Dermis blood vessel endothelial cell (primary cell): ENCODE results near the gene METTL26. TPM values are rescaled to one million over a fixed set of nuclear protein-coding genes. Genes with fewer than 3 reads are reported as not detected.
A peak's percentile ranks its signal among the peaks of the same experiment; 100 is the strongest.

ENCODE experiments used
- DNase-seq: peaks from one replicate; pipeline ENCODE4 v3.0.0; 2010
- total RNA-seq: library from RNA; depleted of rRNA; stranded (reverse); fragments of >200 nt; gene quantifications from 2 replicates; pipeline ENCODE4 v1.2.3, GENCODE V29; 2014

METTL26 gene
- total RNA-seq, 1 donor from 2014 or later, result 83.6 TPM

DNA sequence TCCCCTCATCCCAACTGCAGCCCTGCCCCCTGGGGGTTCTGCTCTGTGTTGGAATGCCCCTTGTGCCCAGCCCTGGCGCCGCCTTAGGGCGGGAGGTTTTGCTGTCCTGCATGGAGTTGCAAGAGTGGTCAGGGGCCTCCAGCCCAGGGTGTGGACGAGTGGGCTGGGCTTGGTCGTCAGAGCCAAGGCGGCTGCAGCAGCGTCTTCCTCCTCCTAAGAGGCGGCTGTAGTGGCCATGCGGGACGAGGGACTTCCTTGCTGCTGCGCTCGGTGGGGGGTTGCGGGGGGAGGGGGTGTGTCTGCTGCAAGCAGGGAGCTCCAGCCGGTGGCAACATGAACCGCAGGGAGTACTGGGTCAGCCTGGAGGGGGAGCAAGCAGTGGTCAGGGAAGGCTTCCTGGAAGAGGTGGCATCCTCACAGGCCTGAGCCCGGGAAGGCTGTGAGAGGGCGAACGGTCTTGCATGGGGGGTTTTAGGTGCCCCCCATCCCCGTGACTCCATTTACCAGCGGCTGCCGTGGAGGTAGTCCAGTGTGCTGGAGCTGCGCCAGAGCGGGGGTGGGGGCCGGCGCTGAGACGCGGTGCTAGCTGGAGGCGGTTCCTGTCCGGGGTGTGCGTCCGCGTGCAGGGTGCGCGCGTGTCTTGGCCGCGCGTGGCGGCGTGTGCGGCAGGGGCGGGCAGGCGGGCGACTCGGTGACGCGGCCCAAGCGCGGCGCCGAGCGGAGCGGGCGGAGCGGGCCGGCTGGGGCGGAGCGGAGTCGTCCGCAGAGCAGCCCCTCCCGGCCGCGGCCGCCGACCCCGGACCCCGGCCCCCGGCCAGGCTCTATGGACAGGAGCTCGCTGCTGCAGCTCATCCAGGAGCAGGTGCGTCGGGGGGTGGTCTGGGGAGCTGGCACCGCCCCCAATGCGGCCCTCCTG is 39.1 kb upstream of the METTL26 start, which contains the start of gene RHBDL1:
Gene RHBDL1 (plus strand): TSS at position 704 of the 916 bp plus-strand sequence. CDS start 120 bp downstream, at position 824.
- peak; percentile 24 for DNase-seq

GRCh38 chr16:674214-674881 is 38.2 kb upstream of the METTL26 start:
- no peak for DNase-seq

- DNase-seq, result no peak
Measured at GRCh38 chr16:673399-673991, 37.4 kb upstream of the METTL26 start.

- DNase-seq, result no peak
Measured at GRCh38 chr16:672851-673250, 36.7 kb upstream of the METTL26 start.

DNA sequence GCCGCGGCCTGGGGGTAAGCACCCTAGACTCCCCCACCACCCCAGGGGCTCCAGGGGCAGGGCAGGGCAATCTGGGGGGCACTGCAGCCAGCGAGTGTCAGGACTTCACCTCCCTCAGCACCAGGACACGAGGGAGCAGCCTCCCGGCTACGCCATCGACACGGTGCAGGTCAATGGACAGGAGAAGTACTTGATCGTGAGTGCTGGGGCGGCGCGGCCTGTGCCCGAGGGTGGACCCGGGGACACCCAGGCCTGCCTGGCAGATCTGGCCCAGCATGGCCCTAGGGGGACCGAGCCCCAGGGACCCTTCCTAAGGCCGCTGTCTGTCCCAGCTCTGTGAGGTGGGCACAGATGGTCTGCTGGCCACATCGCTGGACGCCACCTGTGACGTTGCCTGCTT is 36.3 kb upstream of the METTL26 start:
- DNase-seq, result no peak

GRCh38 chr16:671353-672131 is 35.4 kb upstream of the METTL26 start:
- no peak for DNase-seq

DNA sequence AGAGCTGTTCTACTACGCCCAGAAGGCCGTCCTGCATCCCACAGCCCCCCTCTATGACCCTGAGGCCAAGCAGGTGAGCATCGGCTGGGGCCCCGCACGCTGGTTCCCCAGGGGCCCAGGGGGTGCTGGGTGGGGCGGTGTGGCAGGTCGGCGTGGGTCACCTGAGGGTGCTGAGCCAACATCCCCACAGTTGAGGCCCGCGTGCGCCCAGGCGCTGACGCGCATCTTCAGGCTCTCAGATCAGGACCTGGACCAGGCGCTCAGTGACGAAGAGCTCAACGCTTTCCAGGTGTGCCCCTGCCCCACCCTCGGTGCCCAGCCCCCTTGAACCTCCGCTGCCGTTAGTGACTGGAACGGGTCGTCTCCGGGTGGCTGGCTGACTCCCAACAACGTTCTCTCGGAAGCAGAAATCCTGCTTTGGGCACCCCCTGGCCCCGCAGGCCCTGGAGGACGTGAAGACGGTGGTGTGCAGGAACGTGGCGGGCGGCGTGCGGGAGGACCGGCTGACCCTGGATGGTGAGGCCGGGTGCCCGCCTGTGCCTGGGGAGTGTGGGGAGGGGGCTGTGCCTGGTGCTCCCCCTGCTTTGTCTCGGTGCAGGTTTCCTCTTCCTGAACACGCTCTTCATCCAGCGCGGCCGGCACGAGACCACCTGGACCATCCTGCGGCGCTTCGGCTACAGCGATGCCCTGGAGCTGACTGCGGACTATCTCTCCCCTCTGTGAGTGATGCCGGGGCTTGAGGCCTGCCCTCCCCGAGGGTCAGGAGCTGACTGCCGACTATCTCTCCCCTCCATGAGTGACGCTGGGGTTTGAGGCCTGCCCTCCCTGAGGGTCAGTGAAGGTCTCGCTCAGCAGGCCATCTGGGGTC is 34.6 kb upstream of the METTL26 start:
- no peak for DNase-seq

DNA sequence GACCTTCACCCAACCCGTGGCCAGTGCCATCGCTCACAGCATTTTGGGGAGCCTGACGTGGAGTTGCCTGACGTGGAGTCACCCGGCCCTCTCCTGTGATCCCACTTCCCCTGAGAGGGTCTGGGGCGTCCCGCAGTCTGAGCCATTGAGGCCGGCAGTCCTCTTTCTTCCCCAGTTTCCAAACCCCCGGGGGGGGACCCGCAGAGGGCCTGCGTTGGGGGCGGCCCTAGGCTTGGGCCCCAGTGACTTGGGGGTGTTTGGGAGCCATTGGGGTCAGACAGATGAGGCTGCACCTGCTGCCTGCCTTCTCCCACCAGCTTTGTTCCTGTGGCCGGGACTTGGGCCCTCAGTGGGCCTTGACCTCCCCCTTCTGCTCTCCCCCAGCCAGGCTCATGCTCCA is 33.6 kb upstream of the METTL26 start:
- no peak for DNase-seq

DNA sequence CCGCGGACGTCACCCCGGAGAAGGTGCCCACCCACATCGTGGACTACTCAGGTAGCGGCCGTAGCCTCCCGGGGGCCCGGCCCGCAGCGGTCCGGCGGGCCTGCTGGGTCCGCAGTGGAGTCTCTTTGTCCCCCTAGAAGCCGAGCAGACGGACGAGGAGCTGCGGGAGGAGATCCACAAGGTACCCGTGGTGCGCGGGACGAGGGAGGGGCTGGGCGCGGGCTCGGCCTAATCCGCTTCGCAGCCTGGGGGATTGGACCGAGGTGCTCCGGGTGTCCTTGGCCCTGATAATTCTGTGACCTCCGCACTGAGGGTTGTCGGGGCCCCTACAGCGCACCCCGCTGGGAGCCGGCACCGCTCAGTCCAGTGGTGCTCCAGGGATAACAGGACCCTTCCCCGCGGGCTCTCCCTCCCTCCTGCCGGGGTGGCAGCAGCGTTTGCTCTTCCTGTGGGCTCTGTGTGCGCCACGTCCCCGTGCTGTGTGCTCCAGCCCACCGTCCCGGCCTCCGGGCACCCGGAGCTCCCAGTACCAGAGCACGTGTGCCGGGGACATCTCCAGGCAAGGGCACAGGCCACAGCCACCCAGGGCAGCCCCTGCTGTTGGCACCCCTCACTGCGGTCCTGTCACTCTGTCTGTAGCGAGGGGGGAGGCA is 32.5 kb upstream of the METTL26 start:
- peak; percentile 47 for DNase-seq

DNA sequence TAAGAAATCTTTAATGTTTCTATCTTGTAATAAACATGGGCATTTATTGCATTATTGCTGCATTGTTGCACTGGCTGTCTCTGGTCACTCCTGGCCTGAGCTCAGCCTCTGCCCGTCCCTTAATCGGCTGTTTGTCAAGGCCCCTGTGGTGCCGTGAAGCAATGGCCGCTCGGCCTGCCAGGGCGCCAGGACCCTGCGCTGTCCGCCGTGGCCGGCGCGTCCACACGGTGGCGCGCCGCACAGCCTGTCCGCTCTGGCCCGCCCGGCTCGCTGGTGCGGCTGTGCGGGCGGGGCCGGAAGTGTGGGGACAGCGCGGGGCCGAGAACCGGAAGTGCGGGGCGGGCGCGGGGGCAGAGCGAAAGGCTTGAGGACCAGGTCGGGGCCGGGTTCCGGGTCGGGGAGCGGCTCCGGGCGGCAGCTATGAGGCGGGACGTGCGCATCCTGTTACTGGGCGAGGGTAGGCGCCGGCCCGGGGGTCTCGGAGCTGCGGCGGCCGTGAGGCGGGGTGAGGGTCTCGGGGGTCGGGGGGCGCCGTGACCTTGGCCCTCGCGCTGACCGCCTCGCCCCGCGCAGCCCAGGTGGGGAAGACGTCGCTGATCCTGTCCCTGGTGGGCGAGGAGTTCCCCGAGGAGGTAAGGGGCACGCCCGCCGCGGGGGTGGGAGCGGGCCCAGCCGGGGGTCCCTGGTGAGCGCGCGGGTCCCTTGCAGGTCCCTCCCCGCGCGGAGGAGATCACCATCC is 31.8 kb upstream of the METTL26 start, which contains the start of gene RHOT2:
Gene RHOT2 (plus strand): TSS at position 353 of the 739 bp plus-strand sequence. CDS start 68 bp downstream, at position 421.
- DNase-seq, result peak; percentile 95

DNA sequence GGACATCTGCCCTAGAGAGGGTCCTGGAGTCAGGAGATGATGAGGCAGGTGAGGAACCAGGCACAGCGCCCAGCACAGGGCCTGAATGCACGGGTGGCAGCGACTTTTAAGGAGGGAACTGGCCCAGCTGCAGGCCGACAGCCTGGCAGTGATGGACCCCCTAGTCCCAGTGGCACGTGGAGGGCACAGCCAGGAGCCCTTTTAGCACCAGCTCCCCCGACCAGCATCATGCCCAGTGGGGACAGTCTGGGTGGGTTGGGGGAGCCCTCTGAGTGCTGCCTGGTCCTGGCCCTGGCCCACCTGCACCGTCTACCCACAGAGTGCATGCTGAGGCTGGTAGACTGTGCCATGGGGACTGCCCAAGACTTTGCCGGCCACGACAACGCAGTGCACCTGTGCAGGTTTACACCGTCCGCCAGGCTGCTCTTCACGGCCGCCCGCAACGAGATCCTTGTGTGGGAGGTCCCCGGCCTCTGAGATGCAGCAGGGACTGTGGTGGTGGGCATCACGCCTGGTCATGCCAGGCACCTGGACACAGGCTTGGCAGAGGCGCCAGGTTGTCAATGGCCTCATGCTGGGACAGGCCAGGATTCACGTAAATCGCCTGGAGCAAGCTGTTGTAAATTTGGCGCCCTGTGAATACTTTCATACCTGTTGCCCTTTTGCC is 31.1 kb upstream of the METTL26 start:
- DNase-seq, result no peak

- DNase-seq, result no peak
Measured at GRCh38 chr16:666572-666971, 30.5 kb upstream of the METTL26 start.

DNA sequence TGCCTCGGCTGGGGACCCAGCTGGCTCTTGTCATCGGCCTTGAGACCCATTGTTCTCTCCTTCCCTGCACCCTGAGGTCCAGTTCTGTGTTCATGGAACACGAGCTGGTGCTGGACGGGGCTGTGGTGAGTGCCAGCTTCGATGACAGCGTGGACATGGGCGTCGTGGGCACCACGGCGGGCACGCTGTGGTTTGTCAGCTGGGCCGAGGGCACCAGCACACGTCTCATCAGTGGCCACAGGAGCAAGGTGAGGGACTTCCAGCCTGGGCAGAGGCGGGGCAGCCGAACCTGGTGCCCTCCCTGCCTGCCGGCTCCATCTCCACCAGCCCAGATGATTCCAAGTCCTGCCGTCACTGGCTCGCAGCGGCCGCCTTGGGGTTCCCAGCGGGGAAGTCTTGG is 26.5 kb upstream of the METTL26 start:
- DNase-seq, result no peak

DNA sequence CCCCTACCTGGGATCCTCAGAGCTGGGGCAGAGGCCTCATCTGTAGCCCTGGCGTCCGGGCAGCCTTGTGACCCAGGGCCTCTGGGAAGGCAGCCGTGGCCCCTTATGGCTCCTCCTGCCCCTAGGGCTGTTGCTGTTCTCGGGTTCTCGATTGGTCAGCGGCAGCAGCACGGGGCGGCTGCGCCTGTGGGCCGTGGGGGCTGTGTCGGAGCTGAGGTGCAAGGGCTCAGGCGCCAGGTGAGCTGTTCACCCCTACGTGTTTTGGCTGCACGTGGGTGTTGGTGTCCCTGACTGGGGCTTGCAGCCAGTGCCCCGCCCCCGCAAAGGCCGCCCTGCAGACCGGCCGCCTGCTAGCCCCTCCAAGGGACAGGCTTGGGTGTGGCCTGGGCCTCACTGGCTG is 26.0 kb upstream of the METTL26 start:
- DNase-seq, result no peak

GRCh38 chr16:661184-661821 is 25.2 kb upstream of the METTL26 start:
- no peak for DNase-seq

GRCh38 chr16:660459-661183 is 24.5 kb upstream of the METTL26 start:
- DNase-seq, result peak; percentile 92

DNA sequence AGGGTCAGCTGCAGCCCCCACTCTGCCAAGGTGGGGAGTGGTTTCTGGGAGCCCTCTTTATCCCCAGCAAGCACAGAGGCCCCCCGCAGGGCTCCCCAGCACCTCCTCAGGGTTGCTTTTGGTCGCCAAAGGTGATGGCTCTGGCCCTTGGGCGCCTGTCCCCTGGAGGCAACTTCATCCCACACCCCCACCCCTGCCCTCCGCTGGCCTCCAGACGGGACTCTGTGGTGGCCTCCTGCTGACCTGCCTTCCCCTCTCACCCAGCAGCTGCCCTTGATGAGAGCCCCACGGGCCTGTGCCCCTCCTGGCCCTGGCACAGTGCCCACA is 24.0 kb upstream of the METTL26 start:
- no peak for DNase-seq

- no peak for DNase-seq
Measured at GRCh38 chr16:659618-660017, 23.5 kb upstream of the METTL26 start.
